Gastroesophageal sphincter (tissue), 4 donors: Measurements from ENCODE around the gene ACTL6A. TPM values are rescaled to one million over a fixed set of nuclear protein-coding genes. Genes with fewer than 3 reads are reported as not detected.
A peak's percentile ranks its signal among the peaks of the same experiment; 100 is the strongest.

Source experiments
- ATAC-seq: fragments of 150-250 bp; one replicate; pipeline ENCODE4 v1.9.1; 2016; ENCODE audit warnings: mild to moderate bottlenecking, moderate library complexity
- H3K27ac ChIP-seq, 4 donors: fragments of 200-600 bp; sonication (generic) in 3 of 4; 1 replicate in 3 of 4; 2 replicates in 1 of 4; pipeline ENCODE4 v1.5.1; 2016 to 2019
- H3K27me3 ChIP-seq: fragments of 200-600 bp; sonication (generic); one replicate; pipeline ENCODE4 v1.5.1; 2019
- H3K36me3 ChIP-seq, 2 donors: fragments of 200-600 bp; sonication (generic); one replicate each; pipeline ENCODE4 v1.5.1; 2019; ENCODE audit warnings: control low read depth in 1 of 2
- H3K4me1 ChIP-seq, 3 donors: fragments of 200-600 bp; sonication (generic); 1 replicate in 2 of 3; 2 replicates in 1 of 3; pipeline ENCODE4 v1.5.1; 2016 to 2019; ENCODE audit warnings: control low read depth in 2 of 3
- H3K4me3 ChIP-seq, 2 donors: fragments of 200-600 bp; sonication (generic); one replicate each; pipeline ENCODE4 v1.5.1; 2019; ENCODE audit warnings: mild to moderate bottlenecking in 1 of 2, moderate library complexity in 1 of 2
- H3K9me3 ChIP-seq, 3 donors: fragments of 200-600 bp; sonication (generic); one replicate each; pipeline ENCODE4 v1.5.1; 2017 to 2019; ENCODE audit warnings: control low read depth in 2 of 3
- CTCF ChIP-seq, 4 experiments: fragments of 200-600 bp in 2 of 4; fragments of 450-650 bp in 2 of 4; sonication (generic) in 1 of 4; IDR thresholded peaks; one replicate each; pipeline ENCODE4 v1.5.1; 2017 to 2019; ENCODE audit warnings: antibody characterized with exemption in 4 of 4, mild to moderate bottlenecking in 2 of 4, moderate library complexity in 2 of 4
- EP300 ChIP-seq: sonication (generic); formaldehyde crosslinking; IDR thresholded peaks from one replicate; pipeline ENCODE4 v1.6.1; 2017; ENCODE audit warnings: antibody characterized with exemption, mild to moderate bottlenecking
- POLR2A ChIP-seq, 2 donors: fragments of 450-650 bp; IDR thresholded peaks; one replicate each; pipeline ENCODE4 v1.6.1; 2017; ENCODE audit warnings: antibody characterized with exemption in 2 of 2, mild to moderate bottlenecking in 2 of 2, moderate library complexity in 1 of 2
- POLR2AphosphoS5 ChIP-seq: sonication (generic); formaldehyde crosslinking; IDR thresholded peaks from one replicate; pipeline ENCODE4 v1.6.1; 2017; ENCODE audit warnings: antibody characterized with exemption
- WGBS, 2 donors: methylation state at CpG; one replicate each; pipeline ENCODE4 v1.1.5; 2018; ENCODE audit warnings: low coverage in 1 of 2; 5-methylcytosine and 5-hydroxymethylcytosine counted together
- total RNA-seq, 4 donors: library from RNA; depleted of rRNA; stranded (reverse); fragments of >200 nt; gene quantifications; one replicate each; pipeline ENCODE4 v1.1.0, GENCODE V29; 2016

Gene ACTL6A
- total RNA-seq, 4 donors from 2014 or later = 26.1 to 33.5 (median 29.9) TPM

GRCh38 chr3:179589143-179589542 lies 26.4 kb downstream of the ACTL6A start:
- Histone ChIP-seq H3K9me3 (no peaks in the 10 kb centered on the region), H3K36me3 (peaks cover 21 to 99% of the 10 kb centered on the region in 2 donors), H3K27me3 (no peaks in the 10 kb centered on the region), H3K4me3 (no peak overlapping the region), H3K4me1 (peaks cover 0 to 24% (median 2%) of the 10 kb centered on the region in 3 donors), H3K27ac (no peak overlapping the region)
- ATAC-seq = no peak
- TF ChIP-seq POLR2AphosphoS5 = no peak
- TF ChIP-seq EP300 = no peak
- no peak for TF ChIP-seq POLR2A (IDR thresholded peaks at IDR 0.05)
- no peak for TF ChIP-seq CTCF (IDR thresholded peaks at IDR 0.05)

GRCh38 chr3:179590669-179591068 lies 27.9 kb downstream of the ACTL6A start:
- TF ChIP-seq POLR2AphosphoS5 (no peak), CTCF (IDR thresholded peaks at IDR 0.05) (no peak), POLR2A (IDR thresholded peaks at IDR 0.05) (no peak), EP300 (no peak)
- Histone ChIP-seq H3K27ac (peak overlapping the region in 2 of 4 donors; percentile 5 to 64), H3K27me3 (no peaks in the 10 kb centered on the region), H3K4me3 (no peak overlapping the region), H3K36me3 (peaks cover 21 to 99% of the 10 kb centered on the region in 2 donors), H3K9me3 (no peaks in the 10 kb centered on the region), H3K4me1 (peaks cover 0 to 24% (median 2%) of the 10 kb centered on the region in 3 donors)
- no peak for ATAC-seq
- WGBS, 2 donors = 35 to 46% methylated on average over 2 of the region's 2 CpGs

GRCh38 chr3:179591313-179591712 lies 28.6 kb downstream of the ACTL6A start:
- WGBS, 2 donors = 26 to 50% methylated on average over 1 of the region's 1 CpG
- Histone ChIP-seq H3K9me3 (no peaks in the 10 kb centered on the region), H3K36me3 (peaks cover 21 to 99% of the 10 kb centered on the region in 2 donors), H3K27ac (peak overlapping the region in 2 of 4 donors; percentile 5 to 64), H3K4me1 (peaks cover 0 to 24% (median 2%) of the 10 kb centered on the region in 3 donors), H3K4me3 (no peak overlapping the region), H3K27me3 (no peaks in the 10 kb centered on the region)
- TF ChIP-seq POLR2A (IDR thresholded peaks at IDR 0.05) (no peak), CTCF (IDR thresholded peaks at IDR 0.05) (no peak), POLR2AphosphoS5 (no peak)
- ATAC-seq = no peak

- no peak for ATAC-seq
- no peak for TF ChIP-seq POLR2AphosphoS5
- TF ChIP-seq POLR2A (IDR thresholded peaks at IDR 0.05) = no peak
- TF ChIP-seq CTCF (IDR thresholded peaks at IDR 0.05) = no peak
- TF ChIP-seq EP300 = no peak
- no peaks in the 10 kb centered on the region for H3K9me3 ChIP-seq
- H3K27ac ChIP-seq = no peak overlapping the region
- H3K36me3 ChIP-seq = peaks cover 0 to 80% of the 10 kb centered on the region in 2 donors
- no peak overlapping the region for H3K4me3 ChIP-seq
- peaks cover 0 to 23% (median 9%) of the 10 kb centered on the region in 3 donors for H3K4me1 ChIP-seq
- 95 to 96% methylated on average over 4 of the region's 4 CpGs for WGBS, 2 donors
- H3K27me3 ChIP-seq = no peaks in the 10 kb centered on the region
Measured at GRCh38 chr3:179599531-179599930, 36.8 kb downstream of the ACTL6A start.

- no peaks in the 10 kb centered on the region for H3K9me3 ChIP-seq
- peaks cover 0 to 55% (median 18%) of the 10 kb centered on the region in 3 donors for H3K4me1 ChIP-seq
- ATAC-seq = no peak
- H3K4me3 ChIP-seq = peak overlapping the region in 1 of 2 donors; percentile 84
- WGBS, 2 donors = 78% methylated on average over 4 of the region's 4 CpGs; no CpG with 5 or more reads in 1 of the 2 donors
- no peaks in the 10 kb centered on the region for H3K27me3 ChIP-seq
- H3K27ac ChIP-seq = no peak overlapping the region
- H3K36me3 ChIP-seq = peaks cover 0 to 55% of the 10 kb centered on the region in 2 donors
- TF ChIP-seq CTCF (IDR thresholded peaks at IDR 0.05) (no peak), EP300 (no peak), POLR2A (IDR thresholded peaks at IDR 0.05) (no peak), POLR2AphosphoS5 (no peak)
Measured at GRCh38 chr3:179603321-179603720, 40.6 kb downstream of the ACTL6A start.
